ENCODE measurements around the gene LYRM9. TPM values are rescaled to one million over a fixed set of nuclear protein-coding genes. Genes with fewer than 3 reads are reported as not detected.
"Not testable (repeated sequence)": the region's sequence is repeated elsewhere in the genome, so short reads cannot be mapped to it uniquely, and the experiment has no call there.

The LYRM9 gene
- polyA plus RNA-seq, 2 of the 4 experiments (the other 2 are of a cell fraction), result 1.4 to 2.5 TPM

GRCh38 chr17:27888067-27888466 is 5.1 kb downstream of the LYRM9 start:
- ChIA-PET CTCF (interaction anchor here (1.0 to 16.2 kb wide), 5 partner anchors 6 to 363 kb away, joined by 3 to 474 read pairs (median 144); partner anchors contain the start of gene NOS2), POLR2A (no interaction called here)
- peaks cover 11% of the 10 kb centered on the region; the same call in 1 of the 3 replicates for H3K4me1 ChIP-seq
- FAIRE-seq (no peak), DNase-seq (ENCODE audit: low read depth in 1 of 2, low spot score in 1 of 2) (no peak), ATAC-seq (no peak)
- no peaks in the 10 kb centered on the region for H3K9me3 ChIP-seq
- H3K4me3 ChIP-seq, result no peak overlapping the region
- H3K27ac ChIP-seq, result no peak overlapping the region
- WGBS (ENCODE audit: missing lambda C conversion rate), result 68% methylated on average over 2 of the region's 2 CpGs
- no peak overlapping the region for H3K4me2 ChIP-seq
- no peak for TF ChIP-seq TFCP2L1 (CRISPR knock-in tag; IDR thresholded peaks at IDR 0.05)
- no peak for TF ChIP-seq TP53 (CRISPR knock-in tag; IDR thresholded peaks at IDR 0.05)
- TF ChIP-seq USF2 (IDR thresholded peaks at IDR 0.05), result no peak
- TF ChIP-seq JUNB (IDR thresholded peaks at IDR 0.05), result no peak
- TF ChIP-seq CBX8 (IDR thresholded peaks at IDR 0.05), result no peak

GRCh38 chr17:27886348-27886906 is 6.7 kb downstream of the LYRM9 start:
- CTCF ChIA-PET, result interaction anchor here (1.1 to 16.2 kb wide), 5 partner anchors 5 to 260 kb away, joined by 3 to 474 read pairs (median 230); partner anchors contain the start of genes LYRM9 and NOS2
- DNase-seq (ENCODE audit: low read depth in 1 of 2, low spot score in 1 of 2); H3K27ac ChIP-seq; H3K4me2 ChIP-seq; ATAC-seq; H3K4me1 ChIP-seq; H3K4me3 ChIP-seq; FAIRE-seq; H3K9me3 ChIP-seq; POLR2A ChIA-PET: not testable (repeated sequence)
- 81% methylated on average over 8 of the region's 8 CpGs for WGBS (ENCODE audit: missing lambda C conversion rate)

- no peak for FAIRE-seq
- Histone ChIP-seq H3K27ac (no peak overlapping the region), H3K9me3 (no peaks in the 10 kb centered on the region), H3K4me3 (no peak overlapping the region), H3K4me1 (no peaks in the 10 kb centered on the region), H3K4me2 (no peak overlapping the region)
- ATAC-seq, result no peak
- no peak for DNase-seq (ENCODE audit: low read depth in 1 of 2, low spot score in 1 of 2)
- TF ChIP-seq EHMT2 (IDR thresholded peaks at IDR 0.05; ENCODE audit: low read depth) (no peak), BHLHE40 (IDR thresholded peaks at IDR 0.05; ENCODE audit: low read depth, low read length) (no peak), FOSB (CRISPR knock-in tag; IDR thresholded peaks at IDR 0.05) (no peak), MAZ (IDR thresholded peaks at IDR 0.05; ENCODE audit: borderline replicate concordance, low read depth, low read length) (no peak), JUN (IDR thresholded peaks at IDR 0.05) (no peak), RNF2 (IDR thresholded peaks at IDR 0.05; ENCODE audit: borderline replicate concordance, low read depth) (no peak), POLR2A (IDR thresholded peaks at IDR 0.05; ENCODE audit: low read length) (no peak), TFCP2L1 (CRISPR knock-in tag; IDR thresholded peaks at IDR 0.05) (no peak), PBX3 (IDR thresholded peaks at IDR 0.05) (no peak), BCL3 (IDR thresholded peaks at IDR 0.05) (no peak), KDM1A (IDR thresholded peaks at IDR 0.05; ENCODE audit: low read depth) (no peak), GATA3 (IDR thresholded peaks at IDR 0.05; ENCODE audit: borderline replicate concordance) (no peak), RFX5 (IDR thresholded peaks at IDR 0.05) (no peak), HOXA7 (CRISPR knock-in tag; IDR thresholded peaks at IDR 0.05) (no peak), ELK1 (IDR thresholded peaks at IDR 0.05; ENCODE audit: low read depth, low read length) (no peak), KDM5A (IDR thresholded peaks at IDR 0.05) (no peak), RCOR1 (IDR thresholded peaks at IDR 0.05; ENCODE audit: low read depth, low read length) (no peak), MYC (IDR thresholded peaks at IDR 0.05; ENCODE audit: borderline replicate concordance, low read length) (no peak), HMGXB4 (CRISPR knock-in tag; IDR thresholded peaks at IDR 0.05; ENCODE audit: borderline replicate concordance) (no peak)
- ChIA-PET POLR2A (no interaction called here), CTCF (interaction anchor here (0.9 to 16.2 kb wide), 11 partner anchors 9 to 279 kb away, joined by 3 to 474 read pairs (median 62); partner anchors contain the start of genes LYRM9 and NOS2)
- 58% methylated on average over 6 of the region's 11 CpGs for WGBS (ENCODE audit: missing lambda C conversion rate)
Measured at GRCh38 chr17:27882162-27882840, 10.9 kb downstream of the LYRM9 start.
